SK-N-MC (cell line): Measurements from ENCODE around the gene NME4.

Experiments used
- EZH2 ChIP-seq: fragments of 200-600 bp; sonication (generic); IDR thresholded peaks from one replicate; pipeline ENCODE4 v1.6.1; 2017; ENCODE audit warnings: antibody characterized with exemption
- FOXP2 ChIP-seq: optimal IDR thresholded peaks from 2 replicates; pipeline ENCODE3; 2011; ENCODE audit warnings: mild to moderate bottlenecking, moderate library complexity; ENCODE audit not compliant: insufficient read depth; ENCODE audit errors: extremely low read length, control extremely low read depth
- POLR2AphosphoS5 ChIP-seq: IDR thresholded peaks from 2 replicates; pipeline ENCODE4 v1.6.1; 2012; ENCODE audit warnings: mild to moderate bottlenecking, low read depth, low read length, borderline replicate concordance

GRCh38 chr16:349211-349610 lies 47.8 kb upstream of the NME4 start:
- TF ChIP-seq EZH2 (no peak), POLR2AphosphoS5 (no peak), FOXP2 (no peak)
